ENCODE data around the gene YPEL1.
A peak's percentile ranks its signal among the peaks of the same experiment; 100 is the strongest.
"Not testable (repeated sequence)": the region's sequence is repeated elsewhere in the genome, so short reads cannot be mapped to it uniquely, and the experiment has no call there.

YPEL1 gene

DNA sequence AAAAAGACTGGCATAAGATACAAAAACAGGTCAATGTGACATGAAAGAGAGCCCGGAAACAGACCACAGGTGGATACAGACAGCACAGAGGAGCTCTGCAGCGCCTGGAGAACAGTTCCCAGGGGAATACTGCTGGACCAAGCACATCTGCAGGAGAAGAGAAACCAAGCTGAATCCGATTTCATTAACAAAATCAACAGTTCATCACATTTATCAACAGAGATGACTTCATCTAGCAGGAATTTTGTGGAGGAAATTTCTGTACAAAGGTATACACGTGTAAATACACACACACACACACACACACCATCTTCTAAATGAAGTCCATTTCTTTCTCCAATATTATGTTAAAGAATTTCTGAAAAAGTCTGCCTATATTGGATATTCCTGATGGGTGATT lies 17.1 kb downstream of the YPEL1 start:
- Mint-ChIP-seq H3K4me1 (ENCODE audit: low read depth) (peaks cover 7% of the 10 kb centered on the region), H3K27me3 (no peaks in the 10 kb centered on the region), H3K27ac (no peak overlapping the region), H3K9me3 (no peaks in the 10 kb centered on the region), H3K36me3 (ENCODE audit: low read depth) (no peaks in the 10 kb centered on the region), H3K4me3 (no peak overlapping the region)

DNA sequence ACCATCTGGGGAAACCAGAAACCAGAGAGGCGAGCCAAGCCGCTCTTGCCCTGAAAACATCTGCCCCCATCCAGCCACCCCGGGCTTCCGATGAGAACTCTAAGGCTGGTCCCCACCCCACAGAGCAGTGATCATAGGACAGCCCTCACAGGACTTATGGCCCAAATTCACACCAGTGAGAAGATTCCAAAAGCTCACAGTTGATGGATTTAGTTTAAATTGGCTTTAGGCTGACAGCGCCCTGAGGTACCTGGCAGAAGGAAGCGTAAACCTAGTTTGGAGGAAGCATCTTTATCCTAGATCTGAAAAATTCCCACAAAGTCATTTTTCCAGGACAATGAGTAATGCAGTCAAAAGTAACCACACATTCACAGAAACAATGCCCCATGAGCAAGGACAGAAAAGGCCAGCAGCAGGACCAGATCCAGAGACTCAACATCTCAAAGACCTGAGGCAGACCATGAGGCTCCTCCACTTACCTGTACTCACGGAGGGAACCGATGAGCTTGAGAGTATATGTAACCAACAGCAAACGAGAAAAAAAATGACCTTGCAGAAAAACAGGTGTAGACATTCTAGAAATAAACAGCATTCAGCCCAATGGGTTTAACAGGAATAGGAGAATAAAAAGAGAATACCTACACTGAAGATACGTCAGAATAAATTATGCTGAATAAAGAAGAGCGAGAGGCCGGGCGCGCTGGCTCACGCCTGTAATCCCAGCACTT lies 19.0 kb downstream of the YPEL1 start:
- peaks cover 15% of the 10 kb centered on the region for H3K4me1 Mint-ChIP-seq (ENCODE audit: low read depth)
- not testable (repeated sequence) for H3K9me3 Mint-ChIP-seq; H3K4me3 Mint-ChIP-seq; H3K36me3 Mint-ChIP-seq (ENCODE audit: low read depth); H3K27me3 Mint-ChIP-seq; H3K27ac Mint-ChIP-seq

DNA sequence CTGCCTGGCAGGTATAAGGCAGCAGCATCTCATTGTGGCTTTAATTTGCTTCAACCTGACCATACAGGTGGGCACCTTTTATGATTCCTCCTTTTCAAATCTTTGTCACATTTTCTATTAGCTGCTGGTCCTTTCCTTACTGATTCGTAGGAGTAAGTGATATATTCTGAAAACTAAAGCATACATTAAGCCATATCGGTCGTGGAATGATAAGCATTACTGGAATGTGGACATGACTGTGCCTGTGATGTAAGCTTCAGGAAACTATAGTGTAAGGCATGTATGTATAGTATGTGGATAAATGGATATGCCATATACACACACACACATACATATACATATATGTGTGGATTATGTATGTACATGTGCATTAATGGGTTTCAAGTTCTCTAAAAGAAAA lies 20.8 kb downstream of the YPEL1 start:
- H3K27me3 Mint-ChIP-seq = no peaks in the 10 kb centered on the region
- H3K4me3 Mint-ChIP-seq = no peak overlapping the region
- peaks cover 15% of the 10 kb centered on the region for H3K4me1 Mint-ChIP-seq (ENCODE audit: low read depth)
- H3K27ac Mint-ChIP-seq = no peak overlapping the region
- no peaks in the 10 kb centered on the region for H3K9me3 Mint-ChIP-seq
- H3K36me3 Mint-ChIP-seq (ENCODE audit: low read depth) = no peaks in the 10 kb centered on the region

DNA sequence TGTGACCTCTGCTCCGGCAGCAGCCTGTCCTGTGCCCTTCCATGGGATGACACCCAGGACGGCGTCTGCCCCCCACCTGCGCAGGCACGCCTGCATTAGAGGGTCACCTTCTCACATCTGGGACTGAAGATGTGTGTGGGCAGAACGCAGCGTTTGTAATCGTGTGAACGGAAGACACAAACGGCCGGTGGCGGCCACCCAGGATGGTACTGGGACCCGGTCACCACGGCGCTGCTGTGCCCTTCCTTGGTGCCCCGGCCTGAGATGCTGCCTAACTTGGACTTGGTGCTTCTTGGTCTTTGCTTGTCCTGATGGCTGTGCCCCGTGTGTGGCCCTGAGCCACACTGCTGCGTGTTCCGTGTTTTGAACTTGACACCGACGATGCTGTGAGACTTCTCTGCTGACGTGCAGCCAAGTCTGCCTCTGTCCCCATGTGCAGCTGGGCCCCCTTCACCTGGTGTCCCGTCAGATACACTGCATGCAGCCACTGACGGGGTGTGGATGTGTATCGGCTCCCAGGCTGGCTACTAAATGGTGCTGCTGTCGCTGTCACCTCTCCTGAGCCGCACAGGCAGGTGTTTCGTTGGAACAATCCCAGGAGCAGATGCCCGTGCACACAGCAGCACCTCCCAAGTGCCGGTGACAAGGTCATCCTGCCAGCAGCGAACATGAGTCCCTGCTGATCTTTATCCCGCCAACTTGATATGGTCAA lies 21.4 kb downstream of the YPEL1 start:
- Mint-ChIP-seq H3K4me3 (no peak overlapping the region), H3K36me3 (ENCODE audit: low read depth) (no peaks in the 10 kb centered on the region), H3K27me3 (no peaks in the 10 kb centered on the region), H3K9me3 (no peaks in the 10 kb centered on the region), H3K27ac (no peak overlapping the region), H3K4me1 (ENCODE audit: low read depth) (peaks cover 15% of the 10 kb centered on the region)

DNA sequence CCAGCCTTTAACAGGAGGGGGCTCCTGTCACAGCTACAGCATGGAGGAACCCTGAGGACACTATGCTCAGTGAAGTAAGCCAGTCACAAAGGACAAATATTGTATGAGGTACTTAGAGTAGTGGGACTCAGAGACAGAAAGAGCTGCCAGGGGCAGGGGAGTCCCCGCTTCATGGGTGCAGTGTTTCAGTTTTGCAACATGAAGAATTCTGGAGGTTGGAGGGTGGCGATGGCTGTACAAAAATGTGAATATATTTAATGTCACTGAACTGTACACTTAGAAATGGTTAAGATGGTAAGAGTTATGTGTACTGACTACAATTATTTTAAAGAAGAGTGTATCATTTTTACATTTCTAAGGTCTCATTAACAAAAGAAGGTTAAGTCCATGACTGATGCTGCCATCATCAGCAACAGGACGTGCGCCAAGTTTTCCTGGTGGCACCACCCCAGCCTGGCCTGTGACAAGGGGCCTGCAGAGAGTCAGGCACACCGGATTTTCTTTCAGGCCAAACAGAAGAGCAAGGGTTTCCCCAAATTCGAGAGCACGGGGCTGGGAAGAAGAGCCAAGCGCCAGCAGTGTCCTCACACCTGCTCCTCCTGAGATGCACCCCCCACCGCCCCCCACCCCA lies 22.1 kb downstream of the YPEL1 start:
- Mint-ChIP-seq H3K9me3 (no peaks in the 10 kb centered on the region), H3K4me3 (no peak overlapping the region), H3K27me3 (no peaks in the 10 kb centered on the region), H3K4me1 (ENCODE audit: low read depth) (peaks cover 9% of the 10 kb centered on the region), H3K27ac (no peak overlapping the region), H3K36me3 (ENCODE audit: low read depth) (no peaks in the 10 kb centered on the region)

DNA sequence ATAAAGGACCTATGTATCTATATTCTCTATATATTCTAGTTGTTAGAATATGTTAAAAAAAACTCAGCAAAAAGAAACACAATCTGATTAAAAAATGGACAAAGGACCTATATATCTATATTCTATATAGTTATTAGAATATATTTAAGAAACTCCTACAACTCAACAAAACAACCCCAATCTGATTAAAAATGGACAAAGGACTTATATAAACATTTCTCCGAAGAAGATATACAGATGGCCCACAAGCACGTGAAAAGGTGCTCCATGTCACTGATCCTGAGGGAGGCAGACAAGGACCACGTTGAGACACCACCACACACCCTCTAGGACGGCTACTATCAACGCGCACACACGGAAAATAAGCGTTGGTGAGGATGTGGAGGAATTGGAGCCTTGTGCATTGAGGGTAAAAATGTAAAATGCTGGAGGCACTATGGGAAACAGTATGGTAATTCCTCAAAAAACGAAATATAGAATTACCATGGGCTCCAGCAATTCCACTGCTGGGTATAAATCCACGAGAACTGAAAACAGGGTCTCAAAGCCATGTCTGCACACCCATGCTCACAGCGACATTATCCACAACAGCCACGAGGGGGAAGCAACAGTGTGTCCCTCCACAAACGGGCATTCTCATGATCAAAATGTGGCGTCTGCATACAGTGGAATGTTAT lies 22.7 kb downstream of the YPEL1 start:
- Mint-ChIP-seq H3K27me3 (no peaks in the 10 kb centered on the region), H3K4me3 (no peak overlapping the region), H3K4me1 (ENCODE audit: low read depth) (peaks cover 9% of the 10 kb centered on the region), H3K27ac (no peak overlapping the region), H3K9me3 (no peaks in the 10 kb centered on the region), H3K36me3 (ENCODE audit: low read depth) (no peaks in the 10 kb centered on the region)

DNA sequence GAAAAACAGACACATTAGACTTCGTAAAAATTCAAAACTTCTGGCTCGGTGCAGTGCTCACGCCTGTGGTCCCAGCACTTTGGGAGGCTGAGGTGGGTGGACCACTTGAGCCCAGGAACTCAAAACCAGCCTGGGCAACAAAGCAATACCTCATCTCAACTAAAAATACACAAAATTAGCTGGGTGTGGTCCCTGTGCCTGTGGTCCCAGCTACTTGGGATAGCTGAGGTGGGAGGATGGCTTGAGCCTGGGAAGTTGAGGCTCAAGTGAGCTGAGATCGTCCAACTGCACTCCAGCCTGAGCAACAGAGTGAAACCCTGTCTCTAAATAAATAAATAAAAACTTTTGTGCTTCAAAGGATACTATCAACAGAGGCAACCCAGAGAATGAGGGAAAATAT lies 23.7 kb downstream of the YPEL1 start:
- H3K27ac Mint-ChIP-seq = no peak overlapping the region
- H3K4me1 Mint-ChIP-seq (ENCODE audit: low read depth) = peaks cover 9% of the 10 kb centered on the region

DNA sequence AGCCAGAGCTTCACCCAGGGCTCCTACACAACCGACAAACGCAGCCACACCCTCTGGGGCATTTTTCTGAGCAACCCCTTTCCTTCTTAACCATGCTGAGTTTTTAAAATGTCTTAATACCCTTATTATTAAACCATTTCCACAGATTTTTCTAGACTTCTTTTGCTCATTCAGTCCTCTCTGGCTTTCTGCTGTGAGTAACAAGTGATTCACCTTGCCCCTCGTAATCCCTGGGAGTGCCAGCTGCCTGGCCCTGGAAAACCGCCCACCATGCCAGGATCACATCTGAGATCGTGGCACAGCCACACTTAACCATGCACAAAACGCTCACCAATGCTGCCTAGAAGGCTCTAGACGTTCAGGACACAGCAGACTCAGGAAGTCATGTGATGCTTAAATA lies 25.4 kb downstream of the YPEL1 start:
- Mint-ChIP-seq H3K9me3 (no peaks in the 10 kb centered on the region), H3K4me1 (ENCODE audit: low read depth) (peaks cover 9% of the 10 kb centered on the region), H3K27me3 (no peaks in the 10 kb centered on the region), H3K36me3 (ENCODE audit: low read depth) (no peaks in the 10 kb centered on the region), H3K27ac (no peak overlapping the region), H3K4me3 (no peak overlapping the region)

More for the DNA sequence above, 23.7 kb downstream of the YPEL1 start:
- no peak overlapping the region for H3K4me3 Mint-ChIP-seq
- no peaks in the 10 kb centered on the region for H3K36me3 Mint-ChIP-seq (ENCODE audit: low read depth)
- no peaks in the 10 kb centered on the region for H3K9me3 Mint-ChIP-seq
- H3K27me3 Mint-ChIP-seq = no peaks in the 10 kb centered on the region

DNA sequence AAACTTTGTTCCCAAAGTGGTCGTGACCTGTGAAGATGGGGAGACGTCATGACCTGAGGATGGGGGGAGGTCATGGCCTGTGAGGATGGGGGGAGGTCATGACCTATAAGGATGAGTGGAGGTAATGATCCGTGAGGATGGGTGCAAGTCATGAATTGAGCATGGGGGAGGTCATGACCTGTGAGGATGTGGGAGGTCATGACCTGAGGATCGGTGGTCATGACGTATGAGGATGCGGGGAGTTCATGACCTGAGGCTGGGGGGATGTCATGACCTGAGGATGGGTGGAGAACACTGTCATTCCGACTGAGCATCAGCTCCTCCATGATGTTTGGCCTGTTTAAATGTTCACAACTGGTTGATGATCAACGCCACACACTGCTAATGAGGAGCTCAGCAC lies 25.9 kb downstream of the YPEL1 start:
- Mint-ChIP-seq H3K36me3 (ENCODE audit: low read depth) (no peaks in the 10 kb centered on the region), H3K4me3 (no peak overlapping the region), H3K27me3 (no peaks in the 10 kb centered on the region), H3K27ac (no peak overlapping the region), H3K4me1 (ENCODE audit: low read depth) (peaks cover 9% of the 10 kb centered on the region), H3K9me3 (no peaks in the 10 kb centered on the region)

DNA sequence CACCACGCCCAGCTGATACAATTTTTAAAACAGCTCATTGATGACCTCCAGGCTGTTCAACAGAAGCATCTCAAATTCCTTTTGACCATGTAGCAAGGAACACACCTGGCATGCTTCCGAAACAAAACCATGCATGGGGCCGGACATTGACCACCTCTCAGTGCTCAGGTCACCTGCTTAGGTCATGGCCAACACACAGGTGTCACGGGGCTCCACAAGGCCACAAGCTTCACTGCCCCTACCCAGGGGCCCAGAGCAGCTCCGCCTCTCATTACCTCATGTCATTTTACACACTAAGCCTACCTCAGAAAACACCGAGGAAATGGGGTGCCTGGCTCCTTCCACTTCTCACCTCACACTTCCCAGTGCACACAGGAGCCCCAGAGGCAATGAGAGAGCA lies 26.6 kb downstream of the YPEL1 start:
- Mint-ChIP-seq H3K27ac (no peak overlapping the region), H3K27me3 (no peaks in the 10 kb centered on the region), H3K36me3 (ENCODE audit: low read depth) (no peaks in the 10 kb centered on the region), H3K4me3 (no peak overlapping the region), H3K9me3 (no peaks in the 10 kb centered on the region), H3K4me1 (ENCODE audit: low read depth) (peaks cover 9% of the 10 kb centered on the region)

DNA sequence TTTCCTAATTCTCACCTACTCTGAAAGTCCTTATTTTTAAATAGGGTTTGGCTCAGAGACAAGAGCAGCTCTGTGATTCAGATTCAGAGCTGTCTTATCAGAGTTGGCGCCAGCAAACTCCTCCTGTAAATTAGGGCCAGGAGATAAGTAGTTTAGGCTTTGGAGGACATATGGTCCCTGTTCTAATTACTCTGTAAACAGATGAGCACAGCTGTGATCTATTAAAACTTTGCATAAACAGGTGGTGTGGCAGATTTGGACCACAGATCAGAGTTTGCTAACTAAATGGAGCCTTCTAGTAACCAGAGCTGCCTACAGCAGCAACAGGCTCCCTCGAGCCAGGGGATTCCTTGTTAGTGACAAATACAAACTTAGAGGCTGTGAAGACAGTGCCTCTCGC lies 27.9 kb downstream of the YPEL1 start:
- Mint-ChIP-seq H3K36me3 (ENCODE audit: low read depth) (no peaks in the 10 kb centered on the region), H3K4me1 (ENCODE audit: low read depth) (no peaks in the 10 kb centered on the region), H3K27ac (no peak overlapping the region), H3K27me3 (no peaks in the 10 kb centered on the region), H3K4me3 (no peak overlapping the region), H3K9me3 (no peaks in the 10 kb centered on the region)

DNA sequence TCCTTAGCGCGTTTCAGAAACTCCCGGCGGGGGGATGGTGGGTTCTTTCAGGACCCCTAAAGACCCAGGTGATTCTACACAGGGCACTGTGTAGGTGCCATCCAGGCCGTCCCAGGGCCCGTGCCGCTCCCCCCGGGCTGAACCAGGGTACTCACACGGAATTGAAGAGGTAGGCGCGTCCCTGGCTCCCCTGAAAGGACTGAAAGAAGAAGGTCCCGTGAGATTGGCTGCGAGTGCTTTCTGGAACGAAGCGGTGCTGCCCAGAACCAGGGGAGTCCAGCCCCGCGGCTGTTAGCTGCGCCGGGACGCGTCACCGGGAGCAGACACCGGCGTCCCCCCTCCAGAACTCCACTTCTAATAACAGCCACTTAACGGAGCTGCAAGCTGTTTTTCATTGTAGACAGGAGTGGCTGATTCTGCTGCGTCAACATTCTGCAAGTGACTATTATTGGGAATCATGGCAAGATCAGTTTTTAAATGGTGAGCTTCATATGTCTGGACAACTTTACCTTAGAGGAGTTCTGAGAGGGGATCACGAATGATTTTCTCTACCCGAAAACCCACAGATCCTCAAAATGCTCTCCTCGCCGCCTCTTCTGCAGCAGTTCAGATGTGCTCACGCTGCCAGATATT lies 31.8 kb downstream of the YPEL1 start:
- Mint-ChIP-seq H3K36me3 (ENCODE audit: low read depth) (no peaks in the 10 kb centered on the region), H3K27ac (no peak overlapping the region), H3K4me3 (no peak overlapping the region), H3K27me3 (no peaks in the 10 kb centered on the region), H3K9me3 (no peaks in the 10 kb centered on the region), H3K4me1 (ENCODE audit: low read depth) (peaks cover 5% of the 10 kb centered on the region)

DNA sequence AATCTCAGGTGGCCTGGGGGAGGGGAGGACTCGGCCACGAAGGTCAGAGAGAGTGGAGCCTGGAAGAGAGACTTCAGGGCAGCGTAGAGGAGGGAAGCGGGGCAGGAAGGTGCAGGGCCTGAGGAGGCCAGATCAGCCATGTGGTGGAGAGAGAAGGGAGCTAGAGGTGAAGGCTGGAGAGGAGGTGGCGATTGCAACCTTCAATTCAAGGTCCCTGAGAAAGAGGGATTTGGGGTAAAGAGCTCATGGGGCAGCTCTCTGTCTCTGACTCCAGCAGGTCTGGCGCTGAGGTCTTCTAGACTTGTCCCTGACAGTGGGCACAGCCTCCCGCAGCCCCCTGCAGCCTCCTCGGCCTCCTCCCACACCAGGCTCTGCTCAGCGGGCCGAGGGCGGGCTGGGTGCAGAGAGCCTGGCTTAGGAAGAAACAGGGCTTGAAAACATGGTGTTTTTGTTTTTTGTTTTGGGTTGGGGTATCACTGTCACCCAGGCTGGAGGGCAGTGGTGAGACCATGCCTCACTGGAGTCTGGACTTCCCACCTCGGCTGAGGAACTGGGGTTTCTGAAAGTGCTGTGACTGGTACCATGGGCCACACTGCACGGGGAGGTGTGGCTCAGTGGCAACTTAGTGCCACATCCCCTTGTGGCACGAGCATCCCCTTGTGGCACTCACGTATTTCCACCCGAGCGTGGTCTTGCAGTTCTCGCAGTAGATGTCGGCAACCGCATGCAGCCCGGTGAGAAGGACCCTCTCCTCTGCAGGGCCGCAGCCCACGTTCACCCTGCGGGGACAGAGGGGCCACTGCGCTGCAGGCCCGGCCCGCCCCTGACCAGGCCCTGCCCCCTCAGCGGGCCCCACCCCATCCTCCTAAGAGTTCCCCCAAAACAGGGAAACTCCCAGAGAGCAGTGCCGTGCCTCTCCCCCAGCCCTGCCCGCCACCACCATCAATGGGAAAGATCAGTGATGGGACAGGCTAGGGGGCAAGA lies 32.6 kb downstream of the YPEL1 start:
- H3K4me3 Mint-ChIP-seq = no peak overlapping the region
- H3K27me3 Mint-ChIP-seq = no peaks in the 10 kb centered on the region
- H3K27ac Mint-ChIP-seq = peak overlapping the region; percentile 24
- H3K36me3 Mint-ChIP-seq (ENCODE audit: low read depth) = no peaks in the 10 kb centered on the region
- H3K4me1 Mint-ChIP-seq (ENCODE audit: low read depth) = peaks cover 5% of the 10 kb centered on the region
- no peaks in the 10 kb centered on the region for H3K9me3 Mint-ChIP-seq

DNA sequence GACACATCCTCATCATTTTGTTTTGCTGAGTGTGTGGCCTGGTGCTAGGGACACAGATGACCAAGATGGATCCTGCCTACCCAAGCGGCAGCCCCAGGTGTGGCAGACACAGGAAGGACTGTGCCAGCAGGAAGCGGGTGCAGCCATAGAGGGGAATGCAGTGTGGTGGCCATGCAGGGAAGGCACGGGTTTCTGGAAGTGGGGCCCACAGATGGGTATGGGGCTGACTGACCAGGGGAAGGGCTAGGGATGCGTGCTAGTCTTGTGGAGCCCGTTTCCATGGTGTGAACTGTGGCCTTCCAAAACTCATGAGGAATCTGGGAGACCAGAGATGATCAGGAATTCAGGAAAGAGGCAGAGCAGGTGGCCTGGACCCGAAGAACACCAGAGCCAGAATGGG lies 33.5 kb downstream of the YPEL1 start:
- Mint-ChIP-seq H3K4me1 (ENCODE audit: low read depth) (peaks cover 5% of the 10 kb centered on the region), H3K27me3 (no peaks in the 10 kb centered on the region), H3K36me3 (ENCODE audit: low read depth) (no peaks in the 10 kb centered on the region), H3K4me3 (no peak overlapping the region), H3K27ac (peak overlapping the region; percentile 24), H3K9me3 (no peaks in the 10 kb centered on the region)

All from stimulated activated naive CD8-positive, alpha-beta T cell treated with anti-CD3 and anti-CD28 coated beads, Interleukin-15, Interleukin-2, amounts not matched to agents 100 ng/mL and 50 ng/mL, for 24 hours (primary cell).